Measurements from ENCODE around the gene HERC4.

GRCh38 chr10:68088740-68089139 lies 13.7 kb upstream of the HERC4 start:
- TF ChIP-seq USF1 (CRISPR knock-in tag; IDR thresholded peaks at IDR 0.05): no peak
- TF ChIP-seq NR1H2 (CRISPR knock-in tag; IDR thresholded peaks at IDR 0.05): no peak
- no peak for TF ChIP-seq ZNF219 (CRISPR knock-in tag; IDR thresholded peaks at IDR 0.05; ENCODE audit: borderline replicate concordance)
- no peak for TF ChIP-seq USF2 (CRISPR knock-in tag; IDR thresholded peaks at IDR 0.05)
- TF ChIP-seq FOXP1 (CRISPR knock-in tag; IDR thresholded peaks at IDR 0.05; ENCODE audit: borderline replicate concordance): no peak
- TF ChIP-seq CTCF (IDR thresholded peaks at IDR 0.05): no peak
- TF ChIP-seq CREM (CRISPR knock-in tag; IDR thresholded peaks at IDR 0.05): no peak
- TF ChIP-seq TCF7 (CRISPR knock-in tag; IDR thresholded peaks at IDR 0.05; ENCODE audit: low read depth): no peak

Data from WTC11 (cell line).